Inflammatory macrophage treated with lipopolysaccharide for 1 hour (primary cell): ENCODE measurements around the gene SLC26A11.
A peak's percentile ranks its signal among the peaks of the same experiment; 100 is the strongest.
"Not testable (repeated sequence)": the region's sequence is repeated elsewhere in the genome, so short reads cannot be mapped to it uniquely, and the experiment has no call there.

Experiments
- DNase-seq, 2 donors: peaks; one replicate each; pipeline ENCODE4 v3.0.0-alpha.2; 2020 to 2022

The SLC26A11 gene

DNA sequence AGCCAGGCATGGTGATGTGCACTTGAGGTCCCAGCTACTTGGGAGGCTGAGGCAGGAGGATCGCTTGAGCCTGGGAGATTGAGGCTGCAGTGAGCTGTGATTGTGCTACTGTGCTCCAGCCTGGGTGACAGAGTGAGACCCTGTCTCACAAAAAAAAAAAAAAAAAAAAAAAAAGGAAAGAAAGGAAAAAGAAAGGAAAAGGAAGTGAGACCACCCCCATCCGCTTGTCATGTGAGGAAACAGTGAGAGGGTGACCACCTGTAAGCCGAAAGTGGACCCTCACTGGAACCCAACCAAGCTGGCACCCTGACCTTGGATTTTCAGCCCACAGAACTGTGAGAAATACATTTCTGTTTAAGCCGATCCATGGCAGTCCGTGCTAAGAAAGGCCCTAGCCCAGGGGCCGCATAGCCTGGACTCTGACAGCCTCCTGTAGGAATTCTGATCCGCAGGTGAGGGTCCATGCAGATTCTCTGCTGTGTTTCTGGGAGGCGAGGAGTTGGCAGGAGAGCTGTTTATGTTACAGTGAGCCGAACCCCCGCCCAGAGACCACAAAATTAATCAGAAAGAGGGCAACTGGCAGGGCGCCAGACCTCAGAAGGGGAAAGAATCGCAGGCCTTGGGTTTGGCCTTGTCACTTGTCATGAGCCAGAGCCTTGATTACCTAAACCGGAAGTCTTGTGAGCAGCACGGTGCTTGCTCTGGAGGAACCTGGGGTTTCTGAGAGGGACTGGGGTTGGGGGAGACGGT, 1.0 kb upstream of the SLC26A11 start:
- peak; percentile 94 for DNase-seq

- no peak for DNase-seq
Measured at GRCh38 chr17:80219763-80220053, 519 bp upstream of the SLC26A11 start.

- DNase-seq: no peak
Measured at GRCh38 chr17:80220736-80221215, 549 bp downstream of the SLC26A11 start.

DNA sequence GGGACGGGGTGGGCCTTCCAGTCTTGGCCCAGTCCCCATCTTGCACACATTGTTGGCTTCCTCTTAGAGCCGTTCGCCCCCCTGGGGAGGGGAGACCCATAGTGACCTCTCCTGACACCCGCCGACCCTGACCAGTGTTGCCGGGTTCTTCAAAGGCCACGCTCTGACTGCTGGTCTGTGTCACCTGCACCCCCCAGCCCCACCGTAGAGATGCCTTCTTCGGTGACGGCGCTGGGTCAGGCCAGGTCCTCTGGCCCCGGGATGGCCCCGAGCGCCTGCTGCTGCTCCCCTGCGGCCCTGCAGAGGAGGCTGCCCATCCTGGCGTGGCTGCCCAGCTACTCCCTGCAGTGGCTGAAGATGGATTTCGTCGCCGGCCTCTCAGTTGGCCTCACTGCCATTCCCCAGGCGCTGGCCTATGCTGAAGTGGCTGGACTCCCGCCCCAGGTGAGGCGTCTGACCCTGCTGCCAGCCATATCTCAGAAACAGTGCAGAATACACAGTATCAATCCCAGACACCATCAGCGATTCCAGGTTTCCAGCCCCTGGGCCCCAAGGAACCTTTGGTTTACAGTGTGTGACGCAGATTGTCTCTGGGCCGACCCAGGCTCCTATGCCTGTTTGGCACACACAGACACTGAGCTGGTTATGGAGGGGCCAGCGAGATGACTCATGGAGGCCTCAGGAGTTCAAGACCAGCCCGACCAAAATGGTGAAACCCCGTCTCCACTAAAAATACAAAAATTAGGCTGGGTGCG, 1.3 kb downstream of the SLC26A11 start:
- no peak for DNase-seq

- DNase-seq: no peak
Measured at GRCh38 chr17:80222376-80223141, 2.3 kb downstream of the SLC26A11 start.

DNA sequence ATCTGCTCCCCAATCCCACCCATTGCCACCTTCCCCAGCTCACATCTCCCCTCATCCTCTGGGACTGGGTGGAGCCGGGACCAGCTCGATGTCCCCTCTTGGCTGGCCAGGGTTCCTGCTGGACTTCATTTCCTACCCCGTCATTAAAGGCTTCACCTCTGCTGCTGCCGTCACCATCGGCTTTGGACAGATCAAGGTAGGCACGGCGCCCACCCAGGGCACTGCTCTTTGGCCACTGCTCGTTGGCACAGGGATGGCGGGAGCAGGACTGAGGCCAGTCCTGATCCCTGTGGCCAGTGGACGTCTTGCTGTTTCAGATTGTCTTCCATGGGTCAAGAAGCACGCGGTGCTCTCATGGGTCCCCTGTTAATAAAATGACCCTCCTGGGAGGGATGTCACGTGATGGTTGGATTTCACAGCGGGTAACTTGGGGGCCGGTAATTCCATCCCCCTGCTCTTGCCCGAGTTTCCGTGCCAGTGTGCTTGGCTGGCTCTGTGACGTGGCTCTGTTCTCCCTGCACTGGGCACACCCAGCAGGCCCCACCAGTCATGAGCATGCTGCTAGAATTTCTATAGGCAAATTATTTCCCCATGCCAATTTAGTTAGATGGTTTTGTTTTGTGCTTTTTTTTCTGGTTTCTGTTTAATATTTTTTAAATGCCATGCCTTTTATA, 3.1 kb downstream of the SLC26A11 start:
- no peak for DNase-seq

GRCh38 chr17:80223838-80224497, 3.7 kb downstream of the SLC26A11 start:
- DNase-seq: no peak

GRCh38 chr17:80224683-80225082, 4.5 kb downstream of the SLC26A11 start:
- no peak for DNase-seq

DNA sequence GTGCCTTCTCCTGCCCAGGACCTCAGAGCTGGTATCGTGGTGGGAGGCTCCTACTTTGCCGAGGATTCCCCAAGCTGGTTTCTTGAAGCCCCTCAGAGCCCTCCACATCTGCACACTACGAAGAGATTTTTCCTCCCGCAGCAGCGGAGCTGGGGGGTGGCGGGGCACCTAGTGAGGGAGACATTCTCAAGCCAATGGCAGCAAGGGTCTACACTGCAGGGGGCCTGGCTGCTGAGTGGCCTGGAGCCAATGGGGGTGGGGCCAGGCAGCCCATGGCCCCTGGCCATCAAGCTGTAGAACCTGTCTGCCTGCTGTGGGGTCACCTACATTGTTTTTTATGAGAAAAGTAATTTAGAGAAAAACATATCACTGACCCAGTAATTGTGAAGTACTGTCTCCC, 5.0 kb downstream of the SLC26A11 start:
- DNase-seq: no peak

DNA sequence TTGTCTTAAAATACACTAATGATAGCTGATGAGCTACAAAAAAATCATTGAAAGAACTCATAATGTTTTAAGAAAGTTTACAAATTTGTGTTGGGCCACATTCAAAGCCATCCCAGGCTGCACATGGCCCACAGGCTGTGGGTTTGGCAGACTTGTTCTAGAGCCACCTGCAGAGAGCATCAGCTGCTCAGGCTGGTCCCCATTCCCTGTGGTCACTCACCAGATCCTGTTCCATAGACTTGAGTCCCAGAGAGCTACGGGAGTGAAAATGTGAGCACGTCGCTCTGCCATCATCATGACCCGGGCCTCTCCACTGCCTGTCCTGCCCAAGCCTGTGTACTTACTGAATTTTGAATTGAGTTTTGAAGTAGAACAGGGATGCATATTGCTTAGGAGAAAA, 6.9 kb downstream of the SLC26A11 start:
- DNase-seq: no peak

- DNase-seq: no peak
Measured at GRCh38 chr17:80227666-80228065, 7.4 kb downstream of the SLC26A11 start.

- no peak for DNase-seq
Measured at GRCh38 chr17:80228477-80228876, 8.2 kb downstream of the SLC26A11 start.

DNA sequence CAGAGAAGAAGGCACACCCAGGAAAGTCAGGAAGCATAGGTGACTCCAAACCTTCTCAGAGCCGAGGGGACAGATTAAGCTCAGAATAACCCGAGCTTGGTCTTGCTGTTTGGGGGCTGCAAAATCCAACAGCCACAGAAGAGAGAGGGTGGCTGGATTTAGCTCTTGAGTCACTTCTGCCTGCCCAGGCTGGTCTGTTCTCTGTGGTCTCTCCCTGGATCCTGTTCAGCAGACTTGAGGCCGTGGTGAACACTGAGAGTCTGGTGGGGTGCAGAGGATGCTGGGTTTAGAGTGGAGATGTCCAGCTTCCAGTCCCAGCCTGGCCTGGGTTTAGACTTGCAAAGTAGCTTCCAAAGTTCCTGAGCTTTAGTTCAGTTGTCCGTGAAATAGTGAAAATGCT, 8.8 kb downstream of the SLC26A11 start:
- DNase-seq: no peak

DNA sequence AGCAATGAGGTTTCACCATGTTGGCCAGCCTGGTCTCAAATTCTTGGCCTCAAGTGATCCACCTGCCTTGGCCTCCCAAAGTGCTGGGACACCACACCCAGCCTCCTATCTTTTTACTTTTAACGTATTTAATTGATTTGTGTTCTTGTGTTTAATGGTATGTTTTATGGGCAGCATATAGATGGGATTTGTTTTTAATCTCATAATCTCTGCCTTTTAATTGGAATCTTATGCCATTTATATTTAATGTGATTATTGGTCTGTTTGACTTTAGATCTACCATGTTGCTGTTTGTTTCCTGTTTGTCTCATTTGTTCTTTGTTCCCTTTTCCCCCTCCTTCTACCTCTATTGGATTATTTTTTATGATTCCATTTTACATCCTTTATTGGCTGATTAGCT, 12.2 kb downstream of the SLC26A11 start:
- DNase-seq: no peak

DNA sequence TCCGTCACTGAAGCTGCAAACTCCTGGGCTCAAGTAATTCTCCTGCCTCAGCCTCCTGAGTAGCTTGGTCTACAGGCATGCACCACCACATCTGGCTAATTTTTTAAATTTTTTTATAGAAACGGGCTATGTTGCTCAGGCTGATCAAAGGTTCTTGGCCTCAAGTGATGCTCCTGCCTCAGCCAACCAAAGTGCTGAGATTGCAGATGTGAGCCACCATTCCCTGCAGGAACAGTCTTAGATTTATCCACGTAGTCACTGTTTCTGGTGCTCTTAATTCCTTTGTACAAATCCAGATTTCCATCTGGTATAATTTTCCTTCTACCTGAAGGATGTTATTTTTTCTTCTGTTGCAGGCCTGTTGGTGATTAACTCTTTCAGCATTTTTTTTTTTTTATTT, 13.0 kb downstream of the SLC26A11 start:
- no peak for DNase-seq

- DNase-seq: no peak
Measured at GRCh38 chr17:80236911-80237310, 16.7 kb downstream of the SLC26A11 start.

GRCh38 chr17:80237386-80237785, 17.2 kb downstream of the SLC26A11 start:
- DNase-seq: no peak

- DNase-seq: no peak
Measured at GRCh38 chr17:80242505-80242904, 22.3 kb downstream of the SLC26A11 start.

DNA sequence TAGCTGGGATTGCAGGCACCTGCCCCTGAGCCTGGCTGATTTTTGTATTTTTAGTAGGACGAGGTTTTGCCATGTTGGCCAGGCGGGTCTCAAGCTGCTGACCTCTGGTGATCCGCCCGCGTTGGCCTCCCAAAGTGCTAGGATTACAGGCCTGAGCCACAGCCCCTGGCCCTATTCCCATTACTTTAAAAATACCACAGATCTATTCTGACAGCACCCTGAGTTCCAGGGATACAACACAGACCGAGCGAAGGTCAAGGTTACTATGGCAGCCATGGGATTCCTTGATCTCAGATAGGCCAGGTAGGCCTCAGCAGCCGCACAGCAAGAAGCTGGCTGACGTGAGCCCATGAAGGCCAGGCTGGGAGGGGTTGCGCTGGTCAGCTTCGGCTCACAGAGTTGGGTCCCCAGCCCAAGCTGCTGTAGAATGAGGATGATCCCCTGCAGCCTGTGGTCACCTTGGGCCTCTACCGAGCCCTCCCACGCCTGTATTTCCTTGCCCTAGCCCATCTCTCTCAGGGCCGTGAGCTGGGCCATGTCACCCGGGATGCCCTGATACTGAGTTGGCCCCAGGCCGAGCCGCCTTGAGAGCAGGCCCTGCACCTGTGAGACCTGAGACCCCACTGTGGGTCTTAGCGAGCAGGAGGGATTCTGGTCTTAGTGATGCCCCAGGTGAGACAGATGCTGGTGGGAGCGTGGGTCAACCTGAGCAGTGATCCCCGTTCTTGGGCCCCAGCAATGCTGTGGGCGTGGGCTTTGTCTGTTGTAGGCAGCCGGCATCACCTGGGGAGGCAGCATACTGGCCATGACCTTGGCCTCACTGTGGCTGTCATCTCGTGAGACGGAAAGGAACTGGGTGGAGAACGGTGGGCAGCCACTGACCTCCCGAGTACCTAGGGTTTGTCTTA, 23.6 kb downstream of the SLC26A11 start:
- DNase-seq: no peak

GRCh38 chr17:80244448-80244847, 24.2 kb downstream of the SLC26A11 start:
- not testable (repeated sequence) for DNase-seq

DNA sequence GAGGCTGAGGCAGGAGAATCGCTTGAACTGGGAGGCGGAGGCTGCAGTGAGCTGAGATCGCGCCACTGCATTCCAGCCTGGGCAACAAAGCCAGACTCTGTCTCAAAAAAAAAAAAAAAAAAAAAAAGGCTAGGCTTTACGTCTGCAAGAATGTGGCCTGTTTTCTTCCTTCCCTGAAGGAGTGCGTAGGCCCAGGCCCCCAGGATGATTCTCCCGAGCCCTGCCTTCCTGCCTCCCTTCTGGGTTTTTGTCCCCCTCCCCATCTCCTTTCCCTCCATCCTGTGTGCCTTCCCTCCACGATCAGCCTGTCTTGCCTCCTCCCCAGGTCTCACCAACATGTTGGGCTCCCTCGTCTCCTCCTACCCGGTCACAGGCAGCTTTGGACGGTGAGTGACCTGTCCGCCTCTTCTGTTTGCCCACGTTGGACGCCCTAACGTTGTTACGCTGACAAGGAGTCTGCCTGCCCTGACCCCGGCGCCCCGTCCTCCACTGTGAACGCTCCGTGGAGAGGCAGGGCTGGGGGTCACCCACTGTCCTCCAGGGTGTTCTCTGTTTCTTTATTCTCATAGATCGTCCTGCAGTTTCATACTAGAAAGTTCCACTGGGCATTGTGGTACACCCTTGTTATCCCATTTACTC, 24.8 kb downstream of the SLC26A11 start:
- no peak for DNase-seq
